ENCODE data around the gene PEX14. TPM values are rescaled to one million over a fixed set of nuclear protein-coding genes. Genes with fewer than 3 reads are reported as not detected.
"Not testable (repeated sequence)": the region's sequence is repeated elsewhere in the genome, so short reads cannot be mapped to it uniquely, and the experiment has no call there.

Gene PEX14
- total RNA-seq, 1 donor from 2014 or later, result 19.2 TPM

GRCh38 chr1:10471411-10472219, 3.1 kb upstream of the PEX14 start:
- peak overlapping the region; percentile 90 for H3K4me3 ChIP-seq (ENCODE audit: low read depth, low read length)
- no peak for DNase-seq (ENCODE audit: low read depth)
- TF ChIP-seq, protein P1, sequence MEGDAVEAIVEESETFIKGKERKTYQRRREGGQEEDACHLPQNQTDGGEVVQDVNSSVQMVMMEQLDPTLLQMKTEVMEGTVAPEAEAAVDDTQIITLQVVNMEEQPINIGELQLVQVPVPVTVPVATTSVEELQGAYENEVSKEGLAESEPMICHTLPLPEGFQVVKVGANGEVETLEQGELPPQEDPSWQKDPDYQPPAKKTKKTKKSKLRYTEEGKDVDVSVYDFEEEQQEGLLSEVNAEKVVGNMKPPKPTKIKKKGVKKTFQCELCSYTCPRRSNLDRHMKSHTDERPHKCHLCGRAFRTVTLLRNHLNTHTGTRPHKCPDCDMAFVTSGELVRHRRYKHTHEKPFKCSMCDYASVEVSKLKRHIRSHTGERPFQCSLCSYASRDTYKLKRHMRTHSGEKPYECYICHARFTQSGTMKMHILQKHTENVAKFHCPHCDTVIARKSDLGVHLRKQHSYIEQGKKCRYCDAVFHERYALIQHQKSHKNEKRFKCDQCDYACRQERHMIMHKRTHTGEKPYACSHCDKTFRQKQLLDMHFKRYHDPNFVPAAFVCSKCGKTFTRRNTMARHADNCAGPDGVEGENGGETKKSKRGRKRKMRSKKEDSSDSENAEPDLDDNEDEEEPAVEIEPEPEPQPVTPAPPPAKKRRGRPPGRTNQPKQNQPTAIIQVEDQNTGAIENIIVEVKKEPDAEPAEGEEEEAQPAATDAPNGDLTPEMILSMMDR (conservative IDR thresholded peaks at IDR 0.05; ENCODE audit: low read depth, low read length), result no peak

- peak; percentile 79 for DNase-seq (ENCODE audit: low read depth)
- peak within 1 kb of the TSS; percentile 90 for H3K4me3 ChIP-seq (ENCODE audit: low read depth, low read length)
- TF ChIP-seq, protein P1 (conservative IDR thresholded peaks at IDR 0.05; ENCODE audit: low read depth, low read length), result no peak
These were observed 2.3 kb upstream of the PEX14 start, which contains the start of gene DFFA for GRCh38 chr1:10472220-10473144. Gene DFFA (minus strand): TSS chr1:10472529. CDS start chr1:10472458, 71 bp downstream.

- DNase-seq (ENCODE audit: low read depth), result no peak
- peak overlapping the region; percentile 90 for H3K4me3 ChIP-seq (ENCODE audit: low read depth, low read length)
- TF ChIP-seq, protein P1 (conservative IDR thresholded peaks at IDR 0.05; ENCODE audit: low read depth, low read length), result no peak
These were observed 1.5 kb upstream of the PEX14 start for GRCh38 chr1:10473145-10473765.

- peak overlapping the region; percentile 91 for H3K4me3 ChIP-seq (ENCODE audit: low read depth, low read length)
- DNase-seq (ENCODE audit: low read depth), result not testable (repeated sequence)
These were observed 489 bp upstream of the PEX14 start for GRCh38 chr1:10474309-10474612.

DNA sequence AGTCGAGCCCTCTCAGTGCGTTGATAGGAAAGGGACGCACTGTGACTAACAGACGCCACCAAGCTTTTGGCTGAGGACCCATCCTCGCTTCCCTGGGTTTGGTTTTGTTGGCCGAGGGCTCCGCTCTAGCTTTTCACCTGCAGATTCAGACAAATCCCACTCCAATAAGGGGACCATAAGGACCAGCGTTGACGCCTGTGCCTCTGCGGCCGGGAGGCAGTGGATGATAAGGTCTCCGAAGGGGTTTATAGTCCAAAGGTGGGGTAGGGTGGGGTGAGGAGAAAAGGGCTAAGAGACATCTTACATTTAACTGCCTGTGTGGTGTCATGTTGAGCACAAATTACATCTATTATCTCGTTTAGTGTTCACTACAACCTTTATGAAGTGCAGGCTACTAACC, 760 bp downstream of the PEX14 start:
- TF ChIP-seq, protein P1 (conservative IDR thresholded peaks at IDR 0.05; ENCODE audit: low read depth, low read length), result no peak
- DNase-seq (ENCODE audit: low read depth), result no peak
- peak overlapping the region; percentile 91 for H3K4me3 ChIP-seq (ENCODE audit: low read depth, low read length)

DNA sequence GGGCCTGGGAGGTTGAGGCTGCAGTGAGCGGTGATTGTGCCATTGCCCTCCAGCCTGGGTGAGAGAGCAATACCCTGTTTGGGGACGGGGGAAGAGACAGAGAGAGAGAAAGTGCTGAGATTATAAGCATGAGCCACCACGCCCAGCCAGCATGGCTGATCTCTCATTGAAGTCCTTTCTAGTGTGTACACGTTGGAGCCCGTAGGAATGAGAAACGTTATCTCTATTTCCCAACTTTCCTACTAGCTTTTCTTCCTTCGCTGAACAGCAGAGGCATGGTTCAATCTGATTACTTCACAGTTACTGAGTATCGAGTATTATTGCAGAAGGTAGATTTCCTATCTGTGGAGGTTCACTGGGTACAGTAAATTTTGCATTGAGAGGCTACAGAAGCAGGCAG, 4.5 kb downstream of the PEX14 start:
- no peak for DNase-seq (ENCODE audit: low read depth)
- H3K4me3 ChIP-seq (ENCODE audit: low read depth, low read length), result no peak overlapping the region
- TF ChIP-seq, protein P1 (conservative IDR thresholded peaks at IDR 0.05; ENCODE audit: low read depth, low read length), result no peak

DNA sequence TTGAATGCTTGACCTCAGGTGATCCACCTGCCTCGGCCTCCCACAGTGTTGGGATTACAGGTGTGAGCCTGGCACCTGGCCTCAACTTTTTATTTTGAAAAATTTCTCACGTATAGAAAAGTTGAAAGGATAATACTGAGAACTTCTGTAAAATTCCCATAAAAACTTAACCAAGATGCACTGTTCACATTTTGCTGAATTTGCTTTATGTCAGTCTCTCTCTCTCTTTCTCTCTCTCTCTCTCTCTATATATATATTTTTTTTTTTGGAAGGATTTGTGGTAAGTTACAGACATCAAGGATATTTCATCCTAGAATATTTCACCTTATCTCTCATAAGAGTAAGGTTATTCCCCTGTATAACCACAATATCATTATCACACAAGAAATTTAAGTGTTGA, 5.9 kb downstream of the PEX14 start:
- TF ChIP-seq, protein P1 (conservative IDR thresholded peaks at IDR 0.05; ENCODE audit: low read depth, low read length), result no peak
- no peak overlapping the region for H3K4me3 ChIP-seq (ENCODE audit: low read depth, low read length)
- no peak for DNase-seq (ENCODE audit: low read depth)

Data from epithelial cell of proximal tubule (primary cell).